ENCODE measurements around the gene ITGA11. TPM values are rescaled to one million over a fixed set of nuclear protein-coding genes. Genes with fewer than 3 reads are reported as not detected.
A peak's percentile ranks its signal among the peaks of the same experiment; 100 is the strongest.

The ITGA11 gene
- total and polyA plus RNA-seq, 5 experiments from 2014 or later, result 0.02 to 0.11 (median 0.03) TPM; not detected in 2

DNA sequence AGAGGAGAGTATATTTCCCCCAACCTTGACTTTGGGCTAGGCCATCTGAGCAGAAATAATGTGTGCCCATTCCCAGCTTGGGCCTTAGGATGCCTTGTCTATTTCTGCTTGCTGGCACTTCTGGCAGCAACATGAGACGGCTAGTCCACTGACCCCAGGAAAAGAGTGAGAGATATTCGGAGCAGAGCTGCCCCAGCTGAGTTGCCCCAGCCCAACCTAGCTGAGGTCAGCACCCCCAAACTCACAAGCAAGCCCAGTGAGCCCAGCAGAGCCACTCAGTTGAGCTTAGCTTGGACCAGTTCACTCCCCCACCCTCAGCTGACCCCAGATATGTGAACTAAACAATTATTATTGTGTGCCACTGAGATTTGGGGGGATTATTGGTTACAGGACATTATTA is 20.2 kb downstream of the ITGA11 start:
- peak in 1 of 10 donors; percentile 45 for DNase-seq
- Mint-ChIP-seq H3K36me3 (no peaks in the 10 kb centered on the region), H3K27me3 (peaks cover 0 to 6% (median 0%) of the 10 kb centered on the region in 5 donors), H3K27ac (no peak overlapping the region), H3K4me3 (no peak overlapping the region), H3K4me1 (no peaks in the 10 kb centered on the region), H3K9me3 (no peaks in the 10 kb centered on the region)
- POLR2A ChIA-PET, result no interaction called here
- ATAC-seq, result no peak

DNA sequence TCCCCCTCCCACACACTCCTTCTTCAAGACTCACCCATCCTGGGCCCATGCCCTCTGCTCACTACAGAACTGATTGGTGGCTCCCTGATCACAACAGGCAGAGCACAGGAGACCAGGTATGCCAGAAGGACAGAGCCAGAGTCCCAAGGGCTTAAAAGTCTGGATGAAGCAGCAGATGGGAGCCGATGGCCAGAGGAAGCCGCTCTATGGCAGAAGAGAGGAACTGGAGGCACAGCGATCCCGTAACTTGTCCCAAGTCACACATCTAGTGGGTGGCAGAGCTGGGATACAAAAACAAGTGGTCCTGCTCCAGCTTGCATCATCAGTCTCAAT is 20.7 kb downstream of the ITGA11 start:
- Mint-ChIP-seq H3K27me3 (peaks cover 0 to 6% (median 0%) of the 10 kb centered on the region in 5 donors), H3K4me1 (no peaks in the 10 kb centered on the region), H3K36me3 (no peaks in the 10 kb centered on the region), H3K4me3 (no peak overlapping the region), H3K27ac (no peak overlapping the region), H3K9me3 (no peaks in the 10 kb centered on the region)
- POLR2A ChIA-PET, result no interaction called here
- DNase-seq (peak in 2 of 10 donors; percentile 11 to 22), ATAC-seq (no peak)

DNA sequence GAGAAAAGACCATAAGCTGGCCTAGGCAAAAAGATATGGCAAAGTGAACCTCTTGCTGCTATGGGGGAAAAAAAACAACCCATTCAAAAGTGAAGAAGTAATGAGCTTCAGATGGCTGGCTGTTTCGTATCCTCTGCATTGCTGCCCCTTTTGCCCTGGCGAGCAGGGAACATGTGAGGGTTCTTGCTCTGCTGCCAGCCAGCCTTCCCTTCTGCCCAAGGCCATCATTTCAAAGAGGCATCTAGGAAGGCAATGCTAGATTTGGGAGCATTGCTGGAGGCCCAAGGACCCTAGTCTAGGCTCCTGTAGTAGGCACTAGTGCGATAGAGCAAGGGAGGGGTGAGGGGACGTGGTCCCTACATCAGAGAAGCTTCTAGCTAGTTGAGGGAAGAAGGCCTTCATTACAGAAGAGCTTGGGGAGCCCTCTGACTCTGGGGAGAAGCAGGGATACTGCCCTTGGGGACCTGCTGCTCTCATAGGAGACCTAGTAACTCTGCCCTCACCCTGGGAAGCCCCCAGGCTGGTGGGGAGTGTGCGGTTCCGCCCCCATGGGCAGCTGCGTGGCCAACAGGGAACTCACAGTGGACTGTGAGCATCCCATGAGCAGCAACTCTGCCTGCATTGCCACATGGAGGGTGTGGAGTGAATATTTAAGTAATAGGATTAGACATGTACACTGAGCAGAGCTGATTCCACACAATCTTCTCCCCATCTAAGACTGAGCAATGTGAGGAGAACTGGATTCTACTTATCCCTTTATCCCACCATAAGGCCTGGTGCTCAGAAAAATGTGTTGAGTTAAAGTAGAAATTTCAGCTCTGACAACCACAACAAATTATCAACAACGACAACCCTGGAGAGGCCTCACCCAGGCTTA is 21.3 kb downstream of the ITGA11 start:
- Mint-ChIP-seq H3K9me3 (no peaks in the 10 kb centered on the region), H3K36me3 (no peaks in the 10 kb centered on the region), H3K27ac (no peak overlapping the region), H3K27me3 (peaks cover 0 to 6% (median 0%) of the 10 kb centered on the region in 5 donors), H3K4me3 (no peak overlapping the region), H3K4me1 (no peaks in the 10 kb centered on the region)
- peak in 2 of 10 donors; percentile 2 to 32 for DNase-seq
- POLR2A ChIA-PET, result no interaction called here
- no peak for ATAC-seq

- POLR2A ChIA-PET, result no interaction called here
- peaks cover 0 to 6% (median 0%) of the 10 kb centered on the region in 5 donors for H3K27me3 Mint-ChIP-seq
- H3K4me3 Mint-ChIP-seq, result no peak overlapping the region
- no peak overlapping the region for H3K27ac Mint-ChIP-seq
- no peak for ATAC-seq
- no peaks in the 10 kb centered on the region for H3K4me1 Mint-ChIP-seq
- H3K36me3 Mint-ChIP-seq, result no peaks in the 10 kb centered on the region
- DNase-seq, result peak in 2 of 10 donors; percentile 7 to 28
- no peaks in the 10 kb centered on the region for H3K9me3 Mint-ChIP-seq
These were observed 22.1 kb downstream of the ITGA11 start for GRCh38 chr15:68409736-68410370.

DNA sequence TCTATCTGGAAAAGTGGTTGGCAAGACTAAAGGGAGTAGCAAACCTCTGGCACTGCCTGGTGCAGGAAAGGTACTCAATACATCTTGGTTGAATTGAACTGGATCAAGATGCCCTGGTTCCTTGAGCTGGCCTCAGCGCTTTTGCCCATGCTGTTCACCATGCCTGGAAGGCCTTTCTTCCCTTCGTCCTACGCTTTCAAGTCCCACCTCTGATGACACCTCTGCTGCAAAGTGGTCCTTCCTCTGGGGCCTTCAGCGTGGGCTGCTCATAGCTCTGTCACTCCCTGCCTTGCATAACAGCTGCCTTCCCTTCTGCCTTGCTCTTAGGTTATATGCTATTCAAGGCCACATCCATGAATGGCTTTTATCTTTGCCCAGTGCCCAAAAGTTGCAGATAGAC is 23.0 kb downstream of the ITGA11 start:
- Mint-ChIP-seq H3K4me3 (no peak overlapping the region), H3K27me3 (peaks cover 0 to 6% (median 0%) of the 10 kb centered on the region in 5 donors), H3K4me1 (no peaks in the 10 kb centered on the region), H3K27ac (no peak overlapping the region), H3K9me3 (peaks cover 0 to 4% (median 0%) of the 10 kb centered on the region in 9 donors), H3K36me3 (no peaks in the 10 kb centered on the region)
- ATAC-seq (no peak), DNase-seq (peak in 1 of 10 donors; percentile 2)
- POLR2A ChIA-PET, result no interaction called here

DNA sequence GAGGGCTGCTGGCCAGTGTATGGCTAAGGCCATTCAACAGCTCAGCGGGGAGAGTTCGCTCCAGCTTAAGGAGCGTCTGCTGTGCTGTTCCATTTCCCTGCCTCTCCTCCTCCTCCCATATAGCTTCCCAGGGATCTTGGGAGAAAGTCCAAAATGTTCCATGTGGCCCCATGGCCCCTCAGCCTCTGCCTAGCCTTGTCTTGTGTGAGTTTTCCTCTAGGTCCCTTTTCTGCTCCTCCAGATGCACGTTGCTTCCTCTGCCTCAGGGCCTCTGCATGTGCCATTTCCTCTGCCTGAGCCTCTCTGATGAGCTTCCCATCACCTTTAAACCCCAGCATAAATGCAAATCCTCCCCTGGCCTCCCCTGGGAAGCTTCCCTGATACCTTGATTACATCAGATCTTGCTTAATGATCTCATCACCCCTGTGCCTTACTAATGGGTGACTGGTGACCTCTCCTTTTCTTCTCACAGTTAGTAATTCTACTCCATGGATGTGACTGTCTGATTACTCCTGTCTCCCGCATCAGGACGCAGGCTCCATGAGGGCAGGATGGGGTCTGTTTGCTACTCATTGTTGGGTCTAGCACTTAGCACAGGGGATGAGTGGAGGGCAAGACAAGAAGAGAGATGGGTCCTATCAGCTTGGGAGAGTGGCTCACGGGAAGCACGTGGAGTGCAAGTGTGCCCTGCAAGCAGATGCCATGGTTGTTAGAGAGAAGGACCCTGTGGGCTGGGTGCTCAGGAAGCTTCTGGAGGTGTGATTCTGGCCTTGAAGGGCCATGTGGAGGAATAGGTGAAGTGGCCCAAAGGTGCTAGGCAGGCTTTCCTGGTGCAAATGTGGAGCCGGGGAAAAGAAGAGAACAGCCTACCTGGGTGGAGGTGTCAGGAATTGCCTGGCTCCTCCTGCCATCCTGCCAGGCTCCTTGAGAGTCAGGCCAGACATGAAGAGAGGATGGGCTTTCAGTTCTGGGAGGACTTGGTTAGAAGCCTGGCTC is 23.8 kb downstream of the ITGA11 start:
- Mint-ChIP-seq H3K4me1 (no peaks in the 10 kb centered on the region), H3K27me3 (peaks cover 0 to 6% (median 0%) of the 10 kb centered on the region in 5 donors), H3K27ac (no peak overlapping the region), H3K36me3 (no peaks in the 10 kb centered on the region), H3K9me3 (peaks cover 0 to 12% (median 4%) of the 10 kb centered on the region in 9 donors), H3K4me3 (no peak overlapping the region)
- POLR2A ChIA-PET, result no interaction called here
- peak in 2 of 10 donors; percentile 3 to 41 for DNase-seq
- ATAC-seq, result no peak

DNA sequence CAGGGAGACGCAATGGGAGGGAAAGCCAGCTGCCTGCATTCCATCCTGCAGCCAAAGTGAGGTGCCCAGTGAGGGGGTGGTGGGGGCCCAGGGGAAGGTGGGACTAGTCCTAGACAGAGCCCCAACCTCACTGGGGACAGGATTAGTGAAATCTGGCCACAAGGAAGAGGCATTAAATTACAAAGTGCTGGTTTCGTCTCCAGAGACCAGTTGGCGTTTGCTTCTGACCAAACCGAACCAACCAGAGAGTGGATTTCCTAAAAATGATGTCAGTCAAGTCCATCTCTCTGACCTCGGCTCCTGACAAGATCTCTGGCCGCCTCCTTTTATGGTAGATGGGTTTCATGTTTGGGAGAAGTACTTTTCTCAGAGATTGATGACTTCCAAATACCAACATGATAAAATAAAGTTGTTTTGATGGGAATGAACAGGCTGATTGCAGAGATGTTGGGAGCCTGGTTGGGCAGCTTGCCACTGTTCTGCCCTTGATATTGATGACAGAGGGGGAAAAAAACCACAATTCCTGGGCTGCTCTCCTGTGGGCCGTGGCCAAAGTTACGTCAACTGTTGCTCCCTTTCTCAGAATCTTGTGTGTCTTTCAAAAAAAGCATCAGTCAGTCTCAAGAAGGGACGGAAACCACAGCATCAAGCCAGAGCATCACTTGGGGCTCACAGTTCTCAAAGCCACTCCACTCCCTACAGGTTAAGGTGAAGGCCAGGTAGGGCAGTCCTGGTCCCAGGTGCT is 24.6 kb downstream of the ITGA11 start:
- H3K4me3 Mint-ChIP-seq, result no peak overlapping the region
- H3K27ac Mint-ChIP-seq, result no peak overlapping the region
- H3K9me3 Mint-ChIP-seq, result peaks cover 0 to 20% (median 7%) of the 10 kb centered on the region in 9 donors
- no peaks in the 10 kb centered on the region for H3K4me1 Mint-ChIP-seq
- no peak for ATAC-seq
- H3K27me3 Mint-ChIP-seq, result peaks cover 0 to 6% (median 0%) of the 10 kb centered on the region in 5 donors
- POLR2A ChIA-PET, result no interaction called here
- peak in 2 of 10 donors; percentile 10 for DNase-seq
- H3K36me3 Mint-ChIP-seq, result no peaks in the 10 kb centered on the region

DNA sequence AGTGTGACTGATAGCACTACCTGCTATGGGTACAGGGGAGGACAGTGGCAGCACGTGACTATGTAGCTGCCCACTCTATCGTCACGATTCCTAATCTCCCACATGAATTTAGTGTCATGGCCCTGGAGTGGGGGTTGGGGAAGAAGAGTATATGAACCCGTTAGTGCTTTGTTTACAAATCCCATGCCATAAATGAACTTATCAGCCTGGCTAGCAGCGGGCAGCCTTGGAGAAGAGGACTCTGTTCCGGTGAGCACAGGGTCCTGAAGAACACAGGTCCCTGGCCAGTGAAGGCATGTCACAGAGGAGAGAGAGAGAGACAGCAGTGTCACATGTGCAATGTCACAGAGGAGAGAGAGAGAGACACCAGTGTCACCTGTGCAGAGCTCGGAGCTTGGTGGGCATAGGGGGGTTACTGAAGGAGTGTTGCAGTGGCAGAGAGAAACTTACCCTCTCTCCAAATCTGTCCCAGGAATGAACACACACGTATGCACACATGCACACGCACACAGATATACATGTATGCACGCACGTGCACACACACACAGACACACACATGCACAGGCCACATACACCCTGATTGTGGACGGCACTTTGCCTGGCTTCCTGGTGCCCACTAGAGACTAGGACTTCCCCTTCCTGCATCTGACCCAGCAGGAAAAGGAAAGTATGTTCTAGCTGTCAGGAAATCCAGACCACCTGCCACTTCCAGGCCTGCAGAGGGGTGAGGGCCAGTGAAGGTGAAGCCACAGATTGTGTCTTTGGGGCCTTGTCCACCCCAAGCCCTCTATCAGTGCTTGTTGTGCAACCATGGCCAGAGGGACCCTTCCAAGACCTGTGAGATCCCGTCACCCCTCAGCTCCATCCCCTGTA is 26.3 kb downstream of the ITGA11 start:
- ATAC-seq (no peak), DNase-seq (peak in 2 of 10 donors; percentile 7 to 38)
- no peaks in the 10 kb centered on the region for H3K4me1 Mint-ChIP-seq
- no peak overlapping the region for H3K4me3 Mint-ChIP-seq
- POLR2A ChIA-PET, result no interaction called here
- no peaks in the 10 kb centered on the region for H3K36me3 Mint-ChIP-seq
- H3K9me3 Mint-ChIP-seq, result peaks cover 0 to 20% (median 7%) of the 10 kb centered on the region in 9 donors
- H3K27me3 Mint-ChIP-seq, result peaks cover 0 to 6% (median 0%) of the 10 kb centered on the region in 5 donors
- H3K27ac Mint-ChIP-seq, result no peak overlapping the region

GRCh38 chr15:68404056-68404798 is 27.7 kb downstream of the ITGA11 start:
- POLR2A ChIA-PET, result no interaction called here
- Mint-ChIP-seq H3K9me3 (peaks cover 0 to 20% (median 7%) of the 10 kb centered on the region in 9 donors), H3K27me3 (peaks cover 0 to 6% (median 0%) of the 10 kb centered on the region in 5 donors), H3K27ac (no peak overlapping the region), H3K4me1 (no peaks in the 10 kb centered on the region), H3K36me3 (no peaks in the 10 kb centered on the region), H3K4me3 (no peak overlapping the region)
- ATAC-seq (no peak), DNase-seq (peak in 1 of 10 donors; percentile 2)

GRCh38 chr15:68403161-68403941 is 28.6 kb downstream of the ITGA11 start:
- Mint-ChIP-seq H3K36me3 (no peaks in the 10 kb centered on the region), H3K4me3 (no peak overlapping the region), H3K9me3 (peaks cover 0 to 20% (median 7%) of the 10 kb centered on the region in 9 donors), H3K4me1 (no peaks in the 10 kb centered on the region), H3K27ac (peak overlapping the region in 1 of 10 donors; percentile 40), H3K27me3 (peaks cover 0 to 5% (median 0%) of the 10 kb centered on the region in 5 donors)
- DNase-seq, result peak in 1 of 10 donors; percentile 14
- POLR2A ChIA-PET, result no interaction called here
- ATAC-seq, result no peak

All from naive thymus-derived CD8-positive, alpha-beta T cell (primary cell).